CD4-positive, alpha-beta T cell treated with Interleukin-6 for 4 hours (primary cell): ENCODE data around the gene LTBP4.
"Not testable (repeated sequence)": the region's sequence is repeated elsewhere in the genome, so short reads cannot be mapped to it uniquely, and the experiment has no call there.

Experiments
- DNase-seq: peaks from one replicate; pipeline ENCODE4 v3.0.0-alpha.2; 2020; ENCODE audit warnings: mixed read lengths

The LTBP4 gene

DNA sequence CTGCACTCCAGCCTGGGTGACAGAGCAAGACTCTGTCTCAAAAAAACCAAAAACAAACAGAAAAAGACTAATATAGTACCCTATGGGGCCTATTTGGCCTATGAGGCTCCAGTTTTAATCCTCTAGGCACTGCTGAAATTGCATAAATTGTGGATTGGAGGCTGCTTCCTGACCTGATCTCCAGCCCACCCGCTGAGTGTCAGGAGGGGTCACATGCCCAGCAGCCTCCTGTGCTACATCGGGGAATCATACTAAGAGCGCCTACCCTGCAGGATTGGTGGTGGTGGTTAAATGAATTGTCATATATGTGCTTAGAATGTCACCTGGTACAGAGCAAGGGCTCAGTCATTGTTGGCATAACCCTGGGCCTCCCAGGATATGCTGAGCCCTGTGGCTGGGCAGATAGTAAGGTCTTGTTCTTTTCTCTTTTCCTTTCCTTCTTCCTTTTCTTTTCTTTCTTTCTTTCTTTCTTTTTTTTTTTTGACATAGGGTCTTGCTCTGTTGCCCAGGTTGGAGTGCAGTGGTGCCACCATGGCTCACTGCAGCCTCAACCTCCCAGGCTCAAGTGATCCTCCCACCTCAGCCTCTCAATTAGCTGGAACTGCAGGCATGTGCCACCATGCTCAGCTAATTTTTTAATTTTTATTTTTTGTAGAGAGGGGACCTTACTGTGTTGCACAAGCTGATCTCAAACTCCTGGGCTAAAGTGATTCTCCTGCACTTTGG is 31.3 kb downstream of the LTBP4 start:
- DNase-seq, result no peak

GRCh38 chr19:40633207-40633606 is 32.0 kb downstream of the LTBP4 start:
- no peak for DNase-seq

DNA sequence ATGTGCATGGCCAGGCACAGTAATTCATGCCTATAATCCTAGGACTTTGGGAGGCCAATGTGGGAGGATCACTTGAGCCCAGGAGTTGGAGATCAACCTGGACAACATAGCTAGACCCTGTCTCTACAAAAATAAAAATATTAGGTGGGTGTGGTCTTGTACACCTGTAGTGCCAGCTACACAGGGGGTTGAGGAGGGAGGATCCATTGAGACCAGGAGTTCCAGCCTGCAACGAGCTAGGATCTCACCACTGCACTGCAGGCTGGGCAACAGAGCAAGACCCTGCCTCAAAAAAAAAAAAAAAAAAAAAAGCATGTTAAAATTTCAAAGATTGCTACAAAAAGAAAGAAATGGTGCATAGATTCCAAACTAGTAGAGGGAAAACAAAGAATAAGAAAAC is 37.2 kb downstream of the LTBP4 start:
- no peak for DNase-seq

DNA sequence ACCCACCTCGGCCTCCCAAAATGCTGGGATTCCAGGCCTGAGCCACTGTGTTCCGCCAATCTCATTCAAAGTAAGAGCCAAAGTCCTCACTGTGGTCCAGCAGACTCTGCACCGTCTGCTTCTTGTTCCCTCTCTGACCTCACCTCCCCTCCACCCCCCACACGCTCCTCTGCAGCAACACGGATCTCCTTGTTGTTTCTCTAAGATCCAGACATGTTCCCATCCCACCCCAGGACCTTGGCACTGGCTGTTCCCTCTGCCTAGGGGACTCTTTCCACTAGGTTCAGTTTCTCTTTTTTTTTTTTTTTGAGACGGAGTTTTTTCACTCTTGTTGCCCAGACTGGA is 38.4 kb downstream of the LTBP4 start:
- DNase-seq, result no peak

- DNase-seq, result peak; percentile 46
These were observed 39.6 kb downstream of the LTBP4 start for GRCh38 chr19:40640744-40641143.

DNA sequence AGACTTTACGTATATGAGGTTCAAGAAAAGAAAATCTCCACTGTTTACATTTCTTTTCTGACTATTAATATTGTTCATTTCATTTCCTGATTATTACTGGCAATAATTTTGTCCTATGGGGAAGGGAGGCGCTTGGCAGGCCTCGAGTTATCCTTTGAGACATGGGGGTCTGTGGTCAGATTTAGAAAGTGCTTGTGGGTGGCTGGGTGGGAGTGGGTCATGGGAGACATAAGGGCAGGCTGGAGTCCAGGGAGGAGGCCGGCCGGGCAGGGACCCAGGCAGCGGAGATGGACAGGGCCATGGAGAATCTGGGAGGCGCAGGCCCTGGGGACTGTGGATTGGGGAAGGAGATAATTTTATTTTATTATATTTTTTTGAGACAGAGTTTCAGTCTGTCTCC is 40.1 kb downstream of the LTBP4 start:
- no peak for DNase-seq

DNA sequence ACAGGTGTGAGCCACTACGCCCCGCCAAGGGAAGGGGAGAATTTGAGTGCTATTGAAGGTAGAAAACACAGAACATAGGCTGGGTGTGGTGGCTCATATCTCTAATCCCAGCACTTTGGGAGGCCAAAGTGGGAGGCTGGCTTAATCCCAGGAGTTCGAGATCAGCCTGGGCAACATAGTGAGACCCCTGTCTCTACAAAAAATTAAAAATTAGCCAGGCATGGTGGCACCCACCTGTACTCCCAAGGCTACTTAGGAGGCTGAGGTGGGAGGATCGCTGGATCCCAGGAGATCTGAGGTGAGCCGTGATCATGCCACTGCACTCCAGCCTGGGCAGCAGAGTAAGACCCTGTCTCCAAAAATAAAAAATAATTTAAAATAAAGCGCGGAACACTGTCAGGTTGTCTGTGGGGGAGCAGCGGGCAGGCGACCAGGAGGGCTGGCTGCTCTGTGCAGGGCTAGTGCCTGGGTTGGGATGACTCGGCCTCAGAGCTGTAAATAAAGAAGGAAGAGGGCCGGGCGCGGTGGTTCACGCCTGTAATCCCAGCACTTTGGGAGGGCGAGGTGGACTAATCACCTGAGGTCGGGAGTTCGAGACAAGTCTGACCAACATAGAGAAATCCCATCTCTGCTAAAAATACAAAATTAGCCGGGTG is 41.0 kb downstream of the LTBP4 start:
- no peak for DNase-seq

DNA sequence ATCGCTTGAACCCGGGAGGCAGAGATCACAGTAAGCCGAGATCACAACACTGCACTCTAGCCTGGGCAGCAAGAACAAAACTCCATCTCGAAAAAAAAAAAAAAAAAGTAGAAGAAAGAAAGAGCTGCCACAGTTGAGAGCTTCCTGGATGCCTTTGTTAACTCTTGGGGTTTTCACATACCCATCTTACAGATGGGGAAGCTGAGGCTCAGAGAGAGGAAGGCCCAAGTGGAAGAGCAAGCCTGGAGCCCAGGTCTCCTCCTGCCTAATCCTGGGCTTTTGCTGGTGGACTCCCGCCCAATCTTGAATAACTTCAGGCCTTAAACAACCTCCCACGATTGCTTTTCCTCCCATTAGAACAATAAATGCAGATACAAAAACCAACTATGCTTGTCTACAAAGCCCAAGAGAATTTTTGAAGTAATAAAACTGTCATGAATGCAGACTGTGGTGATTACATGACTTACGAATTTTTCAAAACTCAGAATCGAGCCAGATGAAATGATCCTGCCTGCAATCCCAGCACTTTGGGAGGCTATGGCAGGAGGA is 41.7 kb downstream of the LTBP4 start:
- DNase-seq, result no peak

DNA sequence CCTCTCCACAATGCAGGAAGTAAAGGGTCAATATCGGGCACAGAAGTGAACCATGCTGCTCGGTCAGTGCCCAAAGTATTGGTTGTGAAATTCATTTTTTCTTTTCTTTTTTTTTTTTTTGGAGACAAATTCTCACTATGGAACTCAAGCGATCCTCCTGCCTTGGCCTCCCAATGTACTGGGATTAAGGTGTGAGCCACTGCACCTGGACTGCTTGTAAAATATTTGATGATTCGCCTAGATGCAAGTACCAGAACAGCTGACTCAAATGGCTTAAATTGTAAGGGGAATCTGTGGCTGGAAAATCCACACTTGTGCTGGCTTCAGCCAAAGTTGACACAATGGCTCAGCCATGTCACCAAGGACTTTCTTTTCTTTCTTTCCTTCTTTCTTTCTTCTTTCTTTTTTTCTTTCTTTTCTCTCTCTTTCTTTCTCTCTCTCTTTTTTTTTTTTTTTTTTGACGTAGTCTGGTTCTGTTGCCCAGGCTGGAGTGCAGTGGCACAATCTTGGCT is 45.6 kb downstream of the LTBP4 start:
- DNase-seq, result no peak

DNA sequence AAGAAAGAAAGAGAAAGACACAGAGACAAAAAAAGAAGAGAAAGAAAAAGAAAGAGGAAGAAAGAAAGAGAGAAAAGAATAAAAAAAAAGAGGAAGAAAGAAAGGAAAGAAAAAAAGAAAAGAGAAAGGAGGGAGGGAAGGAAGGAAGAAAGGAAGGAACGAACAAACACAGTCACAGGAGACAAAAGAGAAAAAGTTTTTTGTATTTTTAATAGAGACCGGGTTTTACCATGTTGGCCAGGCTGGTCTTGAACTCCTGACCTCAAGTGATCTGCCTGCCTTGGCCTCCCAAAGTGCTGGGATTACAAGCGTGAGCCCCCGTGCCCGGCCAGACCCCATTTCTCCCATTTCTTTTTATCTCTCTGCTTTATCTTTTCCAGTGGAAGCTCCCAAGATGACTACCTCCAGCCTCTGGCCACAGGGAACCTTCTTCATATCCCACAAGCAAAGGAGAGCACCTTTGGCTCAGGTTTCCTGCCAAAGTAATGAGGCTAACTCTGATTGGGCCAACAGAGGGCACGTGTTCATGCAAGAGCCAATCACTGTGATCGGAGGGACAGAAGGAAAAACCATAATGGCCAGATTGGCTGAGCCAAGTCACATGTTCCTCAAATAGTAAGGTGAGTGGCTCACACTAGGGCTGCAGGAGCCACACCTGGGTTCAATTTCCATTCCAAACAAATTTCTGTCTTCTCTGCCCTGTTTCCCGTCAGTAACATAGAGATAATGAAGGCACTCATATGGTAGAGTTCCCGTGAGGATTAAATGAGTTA is 48.9 kb downstream of the LTBP4 start:
- not testable (repeated sequence) for DNase-seq

- no peak for DNase-seq
These were observed 49.7 kb downstream of the LTBP4 start for GRCh38 chr19:40650749-40651305.

DNA sequence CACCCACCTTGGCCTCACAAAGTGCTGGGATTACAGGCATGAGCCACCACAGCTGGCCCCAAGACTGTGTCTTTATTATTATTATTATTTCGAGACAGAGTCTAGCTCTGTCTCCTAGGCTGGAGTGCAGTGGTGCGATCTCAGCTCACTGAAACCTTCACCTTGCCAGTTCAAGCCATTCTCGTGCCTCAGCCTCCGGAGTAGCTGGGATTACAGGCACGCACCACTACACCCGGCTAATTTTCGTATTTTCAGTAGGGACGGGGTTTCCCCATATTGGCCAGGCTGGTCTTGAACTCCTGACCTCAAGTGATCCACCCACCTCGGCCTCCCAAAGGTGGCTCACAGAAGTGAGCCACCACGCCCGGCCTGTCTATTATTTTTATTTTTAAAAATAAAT is 51.1 kb downstream of the LTBP4 start:
- not testable (repeated sequence) for DNase-seq

DNA sequence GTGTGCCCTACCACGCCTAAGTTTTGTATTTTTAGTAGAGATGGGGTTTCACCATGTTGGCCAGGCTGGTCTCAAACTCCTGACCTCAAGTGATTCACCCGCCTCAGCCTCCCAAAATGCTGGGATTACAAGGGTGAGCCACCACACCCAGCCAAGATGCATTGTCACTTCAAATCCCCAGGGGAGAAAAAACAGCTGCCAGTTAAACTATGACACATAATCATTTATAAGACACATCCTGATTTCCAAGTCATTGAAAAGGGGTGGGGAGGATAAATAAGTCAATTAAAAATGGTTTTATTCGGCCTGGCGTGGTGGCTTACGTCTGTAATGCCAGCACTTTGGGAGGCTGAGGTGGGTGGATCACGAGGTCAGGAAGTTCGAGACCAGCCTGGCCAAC is 54.5 kb downstream of the LTBP4 start:
- DNase-seq, result not testable (repeated sequence)

DNA sequence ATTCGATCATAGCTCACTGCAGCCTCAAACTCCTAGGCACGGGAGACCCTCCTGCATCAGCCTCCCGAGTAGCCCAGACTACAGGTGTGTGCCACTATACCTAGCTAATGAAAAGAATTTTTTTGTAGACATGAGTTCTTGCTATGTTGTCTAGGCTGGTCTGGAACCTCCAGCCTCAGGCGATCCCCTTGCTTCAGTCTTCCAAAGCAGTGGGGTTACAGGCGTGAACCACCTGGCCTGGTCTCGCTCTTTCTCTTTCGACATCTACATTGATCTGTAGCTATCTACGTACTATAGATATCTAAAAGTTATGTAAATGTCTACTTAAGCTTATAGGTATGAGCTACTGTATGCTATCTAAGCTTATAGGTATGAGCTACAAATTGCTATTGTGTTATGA is 56.9 kb downstream of the LTBP4 start:
- DNase-seq, result no peak

- no peak for DNase-seq
These were observed 57.9 kb downstream of the LTBP4 start for GRCh38 chr19:40659116-40659515.

- no peak for DNase-seq
These were observed 58.4 kb downstream of the LTBP4 start for GRCh38 chr19:40659566-40659965.

- no peak for DNase-seq
These were observed 60.4 kb downstream of the LTBP4 start for GRCh38 chr19:40661616-40662015.

DNA sequence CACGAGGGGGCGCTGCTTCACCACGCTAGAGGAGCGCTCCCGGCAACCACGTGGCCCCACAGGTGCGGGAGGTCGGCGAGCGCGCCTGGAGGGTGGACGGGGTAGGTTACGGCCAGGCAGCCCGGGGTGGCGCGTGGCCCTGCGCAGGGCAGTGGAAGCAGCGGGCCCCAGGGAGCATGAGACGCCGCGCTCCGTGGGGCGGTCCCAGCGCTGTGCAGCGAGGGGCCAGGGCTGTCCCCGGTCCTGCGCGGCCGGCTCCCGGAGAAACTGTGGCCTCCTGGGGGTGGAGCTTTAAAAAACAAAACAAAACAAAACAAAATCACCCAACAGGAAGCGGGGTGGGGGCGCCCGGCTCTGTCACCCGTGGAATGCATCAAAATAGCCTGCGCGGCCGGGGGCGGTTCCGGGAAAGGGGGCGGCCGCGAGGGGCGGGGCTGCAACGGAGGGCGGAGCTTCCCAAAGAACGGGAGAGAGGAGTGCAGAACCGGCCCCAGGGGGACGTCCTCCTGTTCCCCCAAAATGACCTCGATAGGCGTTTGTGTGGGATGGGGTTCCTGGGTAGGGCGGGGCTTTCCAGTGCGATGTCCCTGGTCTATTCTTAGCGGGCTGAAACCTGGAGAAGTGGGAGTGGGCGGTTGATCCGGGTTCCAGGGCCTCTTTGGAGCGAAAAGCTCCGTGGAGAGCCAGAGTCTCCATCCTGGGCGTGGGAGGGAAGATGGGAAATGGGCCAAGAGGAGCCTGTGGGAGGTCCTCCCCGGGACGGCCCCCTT is 61.9 kb downstream of the LTBP4 start:
- DNase-seq, result peak; percentile 95

- peak; percentile 26 for DNase-seq
These were observed 62.8 kb downstream of the LTBP4 start for GRCh38 chr19:40663695-40664692.

DNA sequence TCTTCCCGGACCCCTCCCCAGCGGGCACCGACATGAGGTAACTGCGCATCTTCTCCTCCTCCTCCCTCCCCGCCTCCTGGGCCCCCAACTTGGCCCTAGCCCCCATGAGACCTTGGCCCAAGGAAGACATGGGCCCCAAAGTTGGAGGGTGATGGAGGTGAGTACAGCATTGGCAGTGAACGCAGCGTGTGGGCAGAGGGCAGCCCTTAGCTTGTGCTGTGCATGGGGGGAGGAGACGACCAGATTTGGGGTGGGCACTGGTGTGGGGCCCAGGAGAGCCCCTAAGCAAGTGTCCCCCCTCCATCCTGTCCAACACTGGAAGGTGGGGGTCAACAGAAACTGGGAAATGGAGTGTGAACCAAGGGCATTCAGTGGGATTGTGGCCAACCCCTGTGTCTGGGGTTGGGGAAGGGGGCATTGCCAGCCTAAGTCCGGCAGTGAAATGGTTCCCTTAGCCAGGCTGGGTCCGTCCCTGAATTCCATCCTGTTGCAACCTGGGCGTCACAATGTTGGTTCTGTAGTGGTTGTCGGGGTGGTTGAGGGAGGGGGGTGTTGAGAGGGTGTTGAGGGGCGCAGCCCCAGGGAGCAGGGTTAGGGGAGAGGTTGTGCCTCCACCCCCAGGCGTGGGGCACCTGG is 65.8 kb downstream of the LTBP4 start:
- no peak for DNase-seq

- no peak for DNase-seq
These were observed 66.4 kb downstream of the LTBP4 start for GRCh38 chr19:40667602-40668001.
